ENCODE results near the gene SLN. TPM values are rescaled to one million over a fixed set of nuclear protein-coding genes. Genes with fewer than 3 reads are reported as not detected.

SLN gene
- total RNA-seq, 1 experiment from 2014 or later, result 1.9 TPM

GRCh38 chr11:107719557-107720302, 7.9 kb upstream of the SLN start:
- DNase-seq (ENCODE audit: low spot score), result no peak

GRCh38 chr11:107719073-107719472, 7.2 kb upstream of the SLN start:
- no peak for DNase-seq (ENCODE audit: low spot score)

- no peak for DNase-seq (ENCODE audit: low spot score)
These were observed 5.2 kb upstream of the SLN start for GRCh38 chr11:107716884-107717532.

GRCh38 chr11:107713009-107713408, 1.2 kb upstream of the SLN start:
- DNase-seq (ENCODE audit: low spot score), result no peak

- no peak for DNase-seq (ENCODE audit: low spot score)
These were observed 1.6 kb downstream of the SLN start for GRCh38 chr11:107710301-107710700.

- no peak for DNase-seq (ENCODE audit: low spot score)
These were observed 3.1 kb downstream of the SLN start for GRCh38 chr11:107708792-107709191.

GRCh38 chr11:107707807-107708206, 4.0 kb downstream of the SLN start:
- no peak for DNase-seq (ENCODE audit: low spot score)

DNA sequence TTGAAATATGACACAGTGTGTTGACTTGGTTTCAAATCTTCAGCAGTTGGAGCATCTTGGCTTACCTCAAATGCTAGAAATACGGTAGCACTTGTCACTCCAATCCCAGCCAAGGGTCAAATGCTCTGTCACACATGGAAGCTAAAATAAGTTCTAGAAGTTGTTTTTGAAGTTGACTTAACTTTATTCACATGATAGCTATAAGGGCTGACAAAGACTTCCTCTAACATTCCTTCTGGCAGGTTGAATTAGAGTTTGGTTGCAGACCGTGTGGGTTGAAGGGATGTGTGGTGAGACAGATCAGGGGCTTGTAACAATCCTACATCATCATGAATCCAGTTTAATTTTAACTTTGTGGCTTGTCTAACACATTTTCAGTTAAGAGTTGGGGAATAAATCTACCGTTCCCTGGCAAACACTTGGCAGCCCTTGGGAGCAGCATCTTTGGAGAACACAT, 4.6 kb downstream of the SLN start:
- no peak for DNase-seq (ENCODE audit: low spot score)

DNA sequence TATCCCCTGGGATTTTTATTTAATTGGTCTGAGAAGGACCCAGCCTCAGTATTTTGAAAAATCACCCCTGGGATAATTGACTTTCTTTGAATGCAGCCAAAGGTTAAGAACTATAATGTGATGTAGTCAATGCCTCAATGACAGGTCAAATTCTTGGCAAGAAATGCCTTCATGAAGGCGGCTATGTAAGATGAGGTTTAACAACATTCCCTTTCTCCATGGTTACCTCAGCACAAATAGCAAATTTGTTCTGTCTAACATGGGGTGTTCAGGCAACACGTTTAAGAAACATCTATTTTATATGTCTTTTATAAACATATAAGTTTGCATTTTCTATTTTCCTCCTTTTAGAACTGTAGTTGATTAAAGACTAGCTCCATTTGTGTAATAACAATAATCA, 5.3 kb downstream of the SLN start:
- DNase-seq (ENCODE audit: low spot score), result no peak

- peak; percentile 92 for DNase-seq (ENCODE audit: low spot score)
These were observed 6.8 kb downstream of the SLN start for GRCh38 chr11:107705027-107705426.

GRCh38 chr11:107704451-107704850, 7.4 kb downstream of the SLN start:
- peak; percentile 59 for DNase-seq (ENCODE audit: low spot score)

GRCh38 chr11:107702723-107703122, 9.1 kb downstream of the SLN start:
- DNase-seq (ENCODE audit: low spot score), result no peak

DNA sequence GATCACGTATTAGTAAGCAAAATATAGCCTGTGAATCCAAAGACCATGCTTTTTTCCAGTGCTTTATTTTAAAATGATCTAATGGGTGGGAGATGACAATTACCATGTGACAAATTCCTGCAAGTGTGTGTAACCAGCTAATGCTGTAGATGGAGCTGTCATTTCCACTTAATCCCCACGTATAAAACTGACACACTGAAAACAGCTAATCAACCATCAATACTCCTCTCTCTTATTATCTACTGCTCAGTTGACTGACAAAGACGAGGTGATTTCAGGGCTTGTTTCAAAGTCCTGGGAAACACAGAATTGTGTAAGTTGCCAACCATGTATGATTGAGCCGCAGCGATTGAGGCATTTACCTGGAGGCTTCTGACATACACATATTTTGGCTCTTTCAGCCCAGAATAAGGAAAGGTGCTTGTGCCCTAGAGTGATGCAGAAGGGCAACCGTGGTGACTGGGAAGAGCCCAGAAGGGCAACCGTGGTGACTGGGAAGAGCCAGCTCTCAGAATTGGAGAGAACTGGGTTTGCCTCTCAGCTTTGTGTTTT, 9.7 kb downstream of the SLN start:
- no peak for DNase-seq (ENCODE audit: low spot score)

DNA sequence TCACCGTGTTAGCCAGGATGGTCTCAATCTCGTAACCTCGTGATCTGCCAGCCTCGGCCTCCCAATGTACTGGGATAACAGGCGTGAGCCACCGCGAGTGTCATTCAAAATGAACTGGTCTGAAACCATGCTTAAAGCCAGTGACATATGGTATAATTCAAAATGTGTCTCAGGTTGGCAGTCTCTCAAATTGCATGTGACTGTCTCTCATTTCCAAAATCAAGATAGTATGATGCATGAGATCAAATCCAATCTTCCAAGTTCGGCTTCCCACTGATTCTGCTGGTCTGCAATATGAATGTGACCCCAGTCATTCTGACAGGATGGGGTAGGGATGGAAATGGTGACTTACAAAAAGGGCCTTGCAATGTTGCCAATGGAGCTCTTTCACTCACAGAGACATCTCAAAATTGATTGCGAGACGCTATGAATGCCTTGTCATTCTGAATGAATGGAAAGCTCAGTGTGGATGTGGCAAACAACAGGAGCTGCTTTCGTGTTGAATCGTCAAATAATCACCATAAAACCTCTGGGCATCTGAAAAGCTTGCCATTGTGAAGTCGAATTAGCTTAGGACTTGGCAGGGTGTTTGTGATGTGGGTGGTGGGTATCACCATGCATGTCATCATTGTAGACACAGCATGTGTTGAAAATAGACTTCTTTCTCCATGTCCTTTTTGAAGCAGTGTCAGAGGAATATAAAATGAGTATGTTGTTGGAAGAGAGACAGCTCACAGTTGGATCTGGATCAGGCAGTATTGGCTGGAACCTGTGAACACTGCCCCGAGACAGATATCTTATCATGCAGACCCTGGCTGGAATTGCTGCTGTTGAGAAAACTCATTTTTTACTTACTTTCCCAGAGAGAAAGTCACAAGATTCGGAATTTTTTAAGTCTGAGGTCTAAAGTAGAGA, 12.2 kb downstream of the SLN start:
- no peak for DNase-seq (ENCODE audit: low spot score)

GRCh38 chr11:107697291-107697690, 14.6 kb downstream of the SLN start:
- DNase-seq (ENCODE audit: low spot score), result no peak

GRCh38 chr11:107696140-107696539, 15.7 kb downstream of the SLN start:
- peak; percentile 85 for DNase-seq (ENCODE audit: low spot score)

DNA sequence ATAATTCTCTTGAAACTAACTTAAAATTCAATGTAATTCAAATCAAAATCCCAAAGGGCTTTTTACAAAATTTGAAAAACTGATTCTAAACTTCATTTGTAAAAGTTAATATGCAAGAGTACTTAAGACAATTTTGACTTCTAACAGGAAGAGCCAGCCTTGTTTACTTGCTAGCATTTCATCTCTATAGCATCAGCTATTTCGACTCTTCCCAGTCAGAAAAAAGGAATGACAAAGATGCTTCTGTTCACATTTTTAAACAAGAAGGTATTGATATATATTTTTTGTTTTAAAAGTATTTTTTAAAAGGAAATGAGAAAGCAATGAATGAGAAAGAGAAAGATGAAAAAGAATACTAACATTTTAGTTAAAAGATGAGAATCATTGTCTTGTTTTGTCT, 16.4 kb downstream of the SLN start:
- no peak for DNase-seq (ENCODE audit: low spot score)

GRCh38 chr11:107691000-107691750, 20.7 kb downstream of the SLN start:
- DNase-seq (ENCODE audit: low spot score), result no peak

DNA sequence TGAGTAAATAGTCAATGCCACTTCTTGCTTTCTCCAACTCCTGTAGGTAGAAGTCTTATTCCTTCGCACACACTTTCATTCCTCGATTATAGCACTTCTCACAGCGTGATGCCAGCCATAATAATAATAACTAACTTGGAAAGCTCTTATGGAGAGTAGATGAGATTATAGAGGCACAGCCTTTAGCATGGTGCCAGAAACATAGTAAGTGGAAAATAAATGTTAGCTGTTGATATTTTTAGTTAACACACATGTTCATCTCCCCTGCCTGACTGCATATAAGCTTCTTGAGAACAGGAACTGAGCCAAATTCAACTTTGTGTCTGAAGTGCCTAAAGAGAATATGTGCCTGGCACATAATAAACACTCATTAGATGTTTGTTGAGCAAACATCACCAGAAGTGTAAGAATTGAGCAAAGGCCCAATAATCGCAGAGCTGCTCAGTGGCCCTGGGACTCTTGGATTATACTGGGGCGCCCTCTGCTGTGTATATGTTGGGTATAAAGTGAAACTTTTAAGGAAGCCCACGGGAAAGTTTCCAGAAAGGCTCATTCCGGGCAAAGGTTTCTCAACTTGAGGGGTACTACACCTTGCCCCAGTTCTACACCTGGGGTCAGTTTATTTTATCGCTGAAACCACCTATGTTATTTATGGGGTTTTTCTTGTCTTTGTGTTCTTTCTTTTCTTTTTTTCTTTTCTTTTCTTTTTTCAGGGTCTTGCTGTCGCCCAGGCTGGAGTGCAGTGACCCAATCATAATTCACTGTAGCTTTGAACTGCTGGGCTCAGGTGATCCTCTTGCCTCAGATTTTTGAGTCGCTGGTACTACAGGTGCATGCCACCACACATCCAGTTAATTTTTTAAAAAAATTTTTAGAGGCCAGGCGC, 22.3 kb downstream of the SLN start:
- peak; percentile 35 for DNase-seq (ENCODE audit: low spot score)

DNA sequence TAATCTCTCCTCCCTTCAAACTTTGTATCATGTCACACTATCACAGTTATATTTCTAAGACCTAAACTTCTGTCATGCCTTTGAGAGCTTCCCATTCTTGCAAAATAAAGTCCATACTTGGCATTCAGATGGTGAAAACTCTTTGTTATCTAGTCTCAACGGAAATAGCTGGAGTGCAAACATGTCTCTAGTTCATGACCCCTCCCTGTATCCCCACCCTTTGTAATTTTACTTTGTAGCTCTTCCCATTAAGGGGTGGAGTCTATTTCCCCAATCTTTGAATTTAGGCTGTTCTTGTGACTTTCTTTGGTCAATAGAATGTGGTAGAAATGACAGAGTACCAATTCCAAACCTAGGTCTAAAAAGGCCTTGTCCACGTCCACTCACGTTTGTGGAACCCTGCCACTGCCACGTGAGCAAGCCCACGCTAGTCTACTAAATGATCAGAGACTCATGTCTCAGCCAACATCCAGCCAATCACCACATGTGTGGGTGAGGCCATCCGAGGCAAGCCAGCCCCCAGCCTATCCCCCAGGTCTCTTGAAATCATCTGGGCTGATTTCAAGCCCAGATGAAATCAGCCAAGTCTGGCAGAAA, 23.4 kb downstream of the SLN start:
- DNase-seq (ENCODE audit: low spot score), result no peak

All from H4 (cell line).